Spleen (tissue), 7 donors: Measurements from ENCODE around the gene MRC2.

Source experiments
- POLR2A ChIP-seq, 3 donors: fragments of 450-650 bp; IDR thresholded peaks; one replicate each; pipeline ENCODE4 v1.5.1; 2017; ENCODE audit warnings: antibody characterized with exemption in 3 of 3, mild to moderate bottlenecking in 1 of 3
- POLR2AphosphoS5 ChIP-seq, 3 donors: sonication (generic); formaldehyde crosslinking; IDR thresholded peaks; one replicate each; pipeline ENCODE4 v1.5.1; 2017; ENCODE audit warnings: antibody characterized with exemption in 3 of 3
- TF ChIP-seq, protein P1 (sequence below), 11 experiments: fragments of 200-600 bp in 7 of 11; fragments of 450-650 bp in 4 of 11; sonication (generic) in 4 of 11; IDR thresholded peaks in 8 of 11; conservative IDR thresholded peaks in 3 of 11; 1 replicate in 7 of 11; 2 replicates in 4 of 11; pipeline versions ENCODE4 v1.4.0 to v1.8.0; 2016 to 2021; ENCODE audit warnings: antibody characterized with exemption in 11 of 11, inconsistent platforms in 4 of 11, mild to moderate bottlenecking in 1 of 11
- donor health status: DM: no; HTN: no; CAD: no; lungs with moderate emphysema.
- donor health status: DM: no; HTN: no; CAD: no.
- donor health status: DM: no; HTN: no; CAD: no.

GRCh38 chr17:62652251-62653001 lies 25.0 kb downstream of the MRC2 start:
- TF ChIP-seq POLR2A (IDR thresholded peaks at IDR 0.05) (no peak), POLR2AphosphoS5 (IDR thresholded peaks at IDR 0.05) (peak; percentile 60 to 81 (median 75))
- TF ChIP-seq, protein P1, sequence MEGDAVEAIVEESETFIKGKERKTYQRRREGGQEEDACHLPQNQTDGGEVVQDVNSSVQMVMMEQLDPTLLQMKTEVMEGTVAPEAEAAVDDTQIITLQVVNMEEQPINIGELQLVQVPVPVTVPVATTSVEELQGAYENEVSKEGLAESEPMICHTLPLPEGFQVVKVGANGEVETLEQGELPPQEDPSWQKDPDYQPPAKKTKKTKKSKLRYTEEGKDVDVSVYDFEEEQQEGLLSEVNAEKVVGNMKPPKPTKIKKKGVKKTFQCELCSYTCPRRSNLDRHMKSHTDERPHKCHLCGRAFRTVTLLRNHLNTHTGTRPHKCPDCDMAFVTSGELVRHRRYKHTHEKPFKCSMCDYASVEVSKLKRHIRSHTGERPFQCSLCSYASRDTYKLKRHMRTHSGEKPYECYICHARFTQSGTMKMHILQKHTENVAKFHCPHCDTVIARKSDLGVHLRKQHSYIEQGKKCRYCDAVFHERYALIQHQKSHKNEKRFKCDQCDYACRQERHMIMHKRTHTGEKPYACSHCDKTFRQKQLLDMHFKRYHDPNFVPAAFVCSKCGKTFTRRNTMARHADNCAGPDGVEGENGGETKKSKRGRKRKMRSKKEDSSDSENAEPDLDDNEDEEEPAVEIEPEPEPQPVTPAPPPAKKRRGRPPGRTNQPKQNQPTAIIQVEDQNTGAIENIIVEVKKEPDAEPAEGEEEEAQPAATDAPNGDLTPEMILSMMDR (IDR thresholded peaks at IDR 0.05 in 8 of 11, conservative IDR thresholded peaks at IDR 0.05 in 3 of 11): no peak
